ENCODE measurements around the gene ZBTB11. TPM values are rescaled to one million over a fixed set of nuclear protein-coding genes. Genes with fewer than 3 reads are reported as not detected.
"Not testable (repeated sequence)": the region's sequence is repeated elsewhere in the genome, so short reads cannot be mapped to it uniquely, and the experiment has no call there.

The ZBTB11 gene
- total and polyA plus RNA-seq, 2 experiments from 2014 or later = 7.3 to 15.8 TPM

DNA sequence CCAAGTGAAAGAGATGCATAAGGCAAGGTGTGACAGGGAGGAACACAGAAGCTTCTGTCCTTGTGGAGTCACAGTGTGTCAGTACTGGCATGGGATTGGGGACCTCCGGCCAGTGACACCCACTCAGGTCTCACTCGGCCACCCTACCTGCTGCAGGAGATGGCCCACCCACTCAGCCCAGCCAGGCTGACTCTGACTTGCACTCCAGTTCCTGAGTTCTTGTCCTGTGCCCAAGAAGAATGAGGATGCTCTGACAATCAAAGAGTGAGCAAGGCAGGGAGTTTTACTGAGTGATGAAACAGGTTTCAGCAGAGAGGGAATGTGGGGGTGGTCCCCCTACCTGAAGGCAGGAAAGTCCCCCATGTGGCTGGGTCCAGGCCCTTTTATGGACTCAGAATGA is 52.1 kb downstream of the ZBTB11 start:
- Histone ChIP-seq H3K9me3 (ENCODE audit: low read depth) (no peaks in the 10 kb centered on the region), H3K27me3 (no peaks in the 10 kb centered on the region), H3K4me3 (no peak overlapping the region), H3K27ac (no peak overlapping the region), H3K36me3 (no peaks in the 10 kb centered on the region), H3K4me1 (ENCODE audit: low read depth) (no peaks in the 10 kb centered on the region)
- DNase-seq (ENCODE audit: low read depth in 1 of 2, low spot score in 1 of 2) = no peak
- TF ChIP-seq, protein P1, sequence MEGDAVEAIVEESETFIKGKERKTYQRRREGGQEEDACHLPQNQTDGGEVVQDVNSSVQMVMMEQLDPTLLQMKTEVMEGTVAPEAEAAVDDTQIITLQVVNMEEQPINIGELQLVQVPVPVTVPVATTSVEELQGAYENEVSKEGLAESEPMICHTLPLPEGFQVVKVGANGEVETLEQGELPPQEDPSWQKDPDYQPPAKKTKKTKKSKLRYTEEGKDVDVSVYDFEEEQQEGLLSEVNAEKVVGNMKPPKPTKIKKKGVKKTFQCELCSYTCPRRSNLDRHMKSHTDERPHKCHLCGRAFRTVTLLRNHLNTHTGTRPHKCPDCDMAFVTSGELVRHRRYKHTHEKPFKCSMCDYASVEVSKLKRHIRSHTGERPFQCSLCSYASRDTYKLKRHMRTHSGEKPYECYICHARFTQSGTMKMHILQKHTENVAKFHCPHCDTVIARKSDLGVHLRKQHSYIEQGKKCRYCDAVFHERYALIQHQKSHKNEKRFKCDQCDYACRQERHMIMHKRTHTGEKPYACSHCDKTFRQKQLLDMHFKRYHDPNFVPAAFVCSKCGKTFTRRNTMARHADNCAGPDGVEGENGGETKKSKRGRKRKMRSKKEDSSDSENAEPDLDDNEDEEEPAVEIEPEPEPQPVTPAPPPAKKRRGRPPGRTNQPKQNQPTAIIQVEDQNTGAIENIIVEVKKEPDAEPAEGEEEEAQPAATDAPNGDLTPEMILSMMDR (IDR thresholded peaks at IDR 0.05; ENCODE audit: low read depth, low read length) = no peak

DNA sequence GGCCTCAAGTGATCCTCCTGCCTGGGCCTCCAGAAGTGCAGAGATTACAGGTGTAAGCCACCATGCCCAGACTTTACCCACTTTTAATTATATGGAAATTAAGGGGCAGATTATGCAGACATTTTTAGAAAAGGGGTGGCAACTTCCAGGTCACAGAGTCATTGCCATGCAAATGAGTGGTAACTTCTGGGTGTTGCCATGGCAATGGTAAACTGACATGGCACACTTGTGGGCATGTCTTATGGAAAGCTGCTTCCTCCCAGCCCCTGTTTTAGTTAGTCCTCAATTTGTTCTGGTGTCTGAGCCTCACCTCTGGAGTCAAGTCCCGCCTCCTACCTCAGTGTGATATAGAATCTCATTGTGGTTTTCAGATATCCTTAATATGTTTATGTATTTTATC is 53.3 kb downstream of the ZBTB11 start:
- Histone ChIP-seq H3K9me3 (ENCODE audit: low read depth) (no peaks in the 10 kb centered on the region), H3K27me3 (no peaks in the 10 kb centered on the region), H3K4me3 (no peak overlapping the region), H3K36me3 (no peaks in the 10 kb centered on the region), H3K27ac (no peak overlapping the region), H3K4me1 (ENCODE audit: low read depth) (no peaks in the 10 kb centered on the region)
- TF ChIP-seq, protein P1 (IDR thresholded peaks at IDR 0.05; ENCODE audit: low read depth, low read length) = no peak
- no peak for DNase-seq (ENCODE audit: low read depth in 1 of 2, low spot score in 1 of 2)

DNA sequence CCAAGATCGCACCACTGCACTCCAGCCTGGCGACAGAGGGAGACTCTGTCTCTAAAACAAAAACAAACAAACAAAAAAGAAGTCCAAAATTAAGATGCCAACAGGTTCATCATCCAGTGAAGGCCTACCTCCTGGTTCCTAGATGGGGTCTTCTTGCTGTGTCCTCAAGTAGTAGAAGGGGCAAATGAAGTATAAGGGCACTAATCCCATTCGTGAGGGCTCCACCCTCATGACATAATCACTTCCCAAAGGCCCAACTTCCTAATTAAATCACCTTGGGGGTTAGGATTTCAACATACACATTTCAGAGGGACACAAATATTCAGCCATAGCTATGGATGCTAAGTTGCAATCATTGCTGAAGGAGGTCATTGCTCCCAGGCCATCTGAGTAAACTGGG is 57.2 kb downstream of the ZBTB11 start:
- no peaks in the 10 kb centered on the region for H3K36me3 ChIP-seq
- H3K27ac ChIP-seq = no peak overlapping the region
- H3K9me3 ChIP-seq (ENCODE audit: low read depth) = no peaks in the 10 kb centered on the region
- H3K4me1 ChIP-seq (ENCODE audit: low read depth) = no peaks in the 10 kb centered on the region
- TF ChIP-seq, protein P1 (IDR thresholded peaks at IDR 0.05; ENCODE audit: low read depth, low read length) = no peak
- no peaks in the 10 kb centered on the region for H3K27me3 ChIP-seq
- DNase-seq (ENCODE audit: low read depth in 1 of 2, low spot score in 1 of 2) = no peak
- no peak overlapping the region for H3K4me3 ChIP-seq

DNA sequence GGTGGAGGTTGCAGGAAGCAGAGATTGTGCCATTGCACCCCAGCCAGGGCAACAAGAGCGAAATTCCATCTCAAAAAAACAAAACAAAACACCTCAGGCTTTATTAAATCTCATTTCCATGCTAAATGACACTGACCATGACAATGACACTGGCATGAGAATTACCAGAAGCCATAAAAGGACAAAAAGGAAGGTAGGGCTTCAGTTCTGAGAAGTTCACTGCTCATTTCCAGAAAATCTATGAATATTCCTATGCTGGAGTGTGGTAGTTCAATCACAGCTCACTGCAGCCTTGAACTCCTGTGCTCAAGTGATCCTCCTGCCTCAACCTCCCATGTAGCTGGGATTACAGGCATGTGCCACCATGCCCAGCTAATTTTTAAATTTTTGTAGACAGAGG is 58.2 kb downstream of the ZBTB11 start:
- H3K36me3 ChIP-seq = no peaks in the 10 kb centered on the region
- TF ChIP-seq, protein P1 (IDR thresholded peaks at IDR 0.05; ENCODE audit: low read depth, low read length) = no peak
- no peak for DNase-seq (ENCODE audit: low read depth in 1 of 2, low spot score in 1 of 2)
- no peak overlapping the region for H3K27ac ChIP-seq
- H3K4me1 ChIP-seq (ENCODE audit: low read depth) = no peaks in the 10 kb centered on the region
- no peaks in the 10 kb centered on the region for H3K9me3 ChIP-seq (ENCODE audit: low read depth)
- no peaks in the 10 kb centered on the region for H3K27me3 ChIP-seq
- H3K4me3 ChIP-seq = no peak overlapping the region

DNA sequence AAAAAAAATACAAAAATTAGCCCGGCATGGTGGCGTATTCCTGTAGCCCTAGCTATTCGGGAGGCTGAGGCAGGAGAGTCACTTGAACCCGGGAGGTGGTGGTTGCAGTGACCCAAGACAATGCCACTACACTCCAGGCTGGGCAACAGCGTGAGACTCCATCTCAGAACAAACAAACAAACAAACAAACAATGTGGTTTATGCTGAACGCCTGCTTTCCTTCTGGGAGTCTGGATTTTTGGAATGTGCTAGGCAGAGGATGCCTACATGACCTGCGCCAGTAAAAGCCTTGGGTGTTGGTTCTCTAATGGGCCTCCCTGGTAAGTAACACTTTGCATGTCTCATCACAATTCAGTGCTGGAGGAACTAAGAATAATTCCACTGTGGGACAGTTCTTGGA is 59.5 kb downstream of the ZBTB11 start:
- no peak for DNase-seq (ENCODE audit: low read depth in 1 of 2, low spot score in 1 of 2)
- TF ChIP-seq, protein P1 (IDR thresholded peaks at IDR 0.05; ENCODE audit: low read depth, low read length) = no peak
- Histone ChIP-seq H3K4me1 (ENCODE audit: low read depth) (no peaks in the 10 kb centered on the region), H3K27ac (no peak overlapping the region), H3K9me3 (ENCODE audit: low read depth) (no peaks in the 10 kb centered on the region), H3K36me3 (no peaks in the 10 kb centered on the region), H3K4me3 (no peak overlapping the region), H3K27me3 (no peaks in the 10 kb centered on the region)

DNA sequence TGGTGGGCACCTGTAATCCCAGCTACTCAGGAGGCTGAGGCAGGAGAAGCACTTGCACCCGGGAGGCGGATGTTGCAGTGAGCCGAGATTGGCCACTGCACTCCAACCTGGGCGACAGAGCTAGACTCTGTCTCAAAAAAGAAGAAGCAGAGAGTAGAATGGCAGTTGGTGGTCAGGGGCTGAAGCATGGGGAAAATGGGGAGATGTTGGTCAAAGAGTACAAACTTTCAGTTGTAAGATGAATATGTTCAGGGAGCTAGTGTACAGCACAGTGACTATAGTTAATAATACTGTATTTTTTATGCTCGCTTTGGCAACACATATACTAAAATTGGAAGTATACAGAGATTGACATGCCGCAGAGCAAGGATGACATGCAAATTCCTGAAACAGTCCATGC is 61.4 kb downstream of the ZBTB11 start:
- no peaks in the 10 kb centered on the region for H3K36me3 ChIP-seq
- no peaks in the 10 kb centered on the region for H3K27me3 ChIP-seq
- no peak for DNase-seq (ENCODE audit: low read depth in 1 of 2, low spot score in 1 of 2)
- H3K27ac ChIP-seq = no peak overlapping the region
- TF ChIP-seq, protein P1 (IDR thresholded peaks at IDR 0.05; ENCODE audit: low read depth, low read length) = no peak
- no peak overlapping the region for H3K4me3 ChIP-seq
- no peaks in the 10 kb centered on the region for H3K9me3 ChIP-seq (ENCODE audit: low read depth)
- H3K4me1 ChIP-seq (ENCODE audit: low read depth) = no peaks in the 10 kb centered on the region

DNA sequence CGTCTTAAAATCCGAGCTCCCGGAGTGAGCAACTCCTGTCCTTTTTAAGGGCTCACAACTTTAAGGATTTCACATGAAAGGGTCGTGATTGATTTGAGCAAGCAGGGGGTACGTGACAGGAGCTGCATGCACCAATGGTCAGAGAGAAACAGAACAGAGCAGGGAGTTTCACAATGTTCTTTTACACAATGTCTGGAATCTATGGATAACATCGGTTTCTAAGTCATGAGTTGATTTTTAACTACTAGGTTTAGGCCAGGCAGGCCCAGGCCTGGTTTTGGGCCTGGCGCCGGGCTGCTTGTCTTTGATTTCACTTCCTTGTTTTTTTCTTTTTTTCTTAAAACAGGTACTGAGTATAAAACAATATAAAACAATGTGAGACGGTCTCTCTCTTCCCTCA is 63.9 kb downstream of the ZBTB11 start:
- H3K9me3 ChIP-seq (ENCODE audit: low read depth); H3K4me3 ChIP-seq; H3K27ac ChIP-seq; DNase-seq (ENCODE audit: low read depth in 1 of 2, low spot score in 1 of 2); H3K4me1 ChIP-seq (ENCODE audit: low read depth); H3K27me3 ChIP-seq; H3K36me3 ChIP-seq: not testable (repeated sequence)

Data from cardiac muscle cell (in vitro differentiated cells and primary cell).